ENCODE measurements around the gene SH3BP5.
A peak's percentile ranks its signal among the peaks of the same experiment; 100 is the strongest.

SH3BP5 gene

GRCh38 chr3:15324379-15324808 is 8.0 kb downstream of the SH3BP5 start:
- peak; percentile 43 for DNase-seq

- DNase-seq = no peak
Observed at GRCh38 chr3:15323063-15323462, 9.3 kb downstream of the SH3BP5 start.

DNA sequence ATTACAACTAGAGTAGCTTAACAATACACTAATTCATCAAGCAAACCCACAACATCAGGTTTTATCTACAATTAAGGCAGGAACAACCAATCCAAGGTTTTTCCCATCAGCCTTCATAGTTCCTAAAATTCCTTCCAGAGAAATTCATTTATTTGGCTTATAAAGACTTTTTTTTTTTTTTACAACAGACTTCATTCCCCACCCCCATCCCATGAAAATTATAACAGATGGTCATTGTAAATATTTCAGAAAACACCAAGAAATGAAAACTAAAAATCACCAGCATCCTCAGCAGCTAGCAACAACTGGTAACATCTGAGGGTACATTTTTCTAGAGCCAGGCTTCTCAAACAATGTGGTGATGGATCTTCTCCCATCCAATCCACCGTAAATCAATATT is 11.0 kb downstream of the SH3BP5 start:
- DNase-seq = no peak

- DNase-seq = peak; percentile 46
Observed at GRCh38 chr3:15319575-15319974, 12.8 kb downstream of the SH3BP5 start.

DNA sequence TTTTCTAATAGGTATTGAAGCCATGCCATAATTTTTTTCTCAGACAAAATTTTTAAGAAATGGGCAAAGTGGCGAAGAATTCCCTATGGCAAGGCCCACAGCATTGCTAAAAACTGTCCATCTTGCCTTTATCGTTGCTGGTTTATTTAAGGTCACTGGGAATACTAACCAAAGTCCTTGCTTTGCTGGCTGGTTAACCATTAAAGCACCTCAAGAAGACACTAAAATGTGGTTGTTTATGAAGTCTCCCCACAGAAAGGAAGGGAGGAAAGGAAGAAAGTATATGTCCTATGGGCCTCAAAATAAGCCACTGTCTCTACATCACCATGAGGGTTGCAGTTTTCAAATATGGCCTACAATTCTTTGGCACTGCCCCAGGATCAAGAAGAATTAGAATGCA is 13.2 kb downstream of the SH3BP5 start:
- DNase-seq = no peak

DNA sequence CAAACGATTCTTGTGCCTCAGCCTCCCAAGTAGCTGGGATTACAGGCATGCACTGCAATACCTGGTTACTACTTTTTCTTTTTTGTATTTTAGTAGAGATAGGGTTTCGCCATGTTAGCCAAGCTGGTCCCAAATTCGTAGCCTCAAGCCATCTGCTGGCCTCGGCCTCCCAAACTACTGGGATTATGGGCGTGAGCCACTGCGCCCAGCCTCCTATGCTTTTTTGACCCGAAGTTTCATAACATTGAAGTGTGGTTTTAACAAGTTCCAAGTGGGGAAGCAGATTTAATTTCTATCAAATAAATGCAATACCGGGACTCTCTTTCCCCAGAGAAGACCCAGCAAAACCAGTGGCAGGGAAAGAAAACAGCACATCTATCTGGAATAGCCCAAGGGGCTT is 13.7 kb downstream of the SH3BP5 start:
- no peak for DNase-seq

- DNase-seq = peak; percentile 67
Observed at GRCh38 chr3:15316998-15317435, 15.4 kb downstream of the SH3BP5 start.

- no peak for DNase-seq
Observed at GRCh38 chr3:15315003-15315402, 17.4 kb downstream of the SH3BP5 start.

DNA sequence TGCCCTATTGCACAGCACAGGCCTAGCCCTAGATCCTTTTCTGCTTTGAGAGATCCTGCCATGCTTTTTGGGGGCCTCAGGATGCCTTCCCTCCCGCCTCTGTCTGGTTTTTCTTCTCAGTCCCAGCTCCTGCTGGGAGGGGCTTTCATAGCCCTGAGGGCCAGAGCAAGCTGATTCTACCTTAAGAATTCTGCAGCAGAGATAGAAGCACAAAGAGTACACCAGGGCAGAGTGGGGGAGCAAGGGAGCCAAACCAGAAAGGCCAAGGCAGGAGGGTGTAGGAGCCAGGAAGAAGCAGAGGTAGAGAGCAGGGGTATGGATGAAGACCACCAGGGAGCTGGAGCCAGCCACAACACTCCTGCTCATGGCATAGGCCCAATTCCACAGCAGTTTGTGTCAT is 18.1 kb downstream of the SH3BP5 start:
- peak; percentile 15 for DNase-seq

DNA sequence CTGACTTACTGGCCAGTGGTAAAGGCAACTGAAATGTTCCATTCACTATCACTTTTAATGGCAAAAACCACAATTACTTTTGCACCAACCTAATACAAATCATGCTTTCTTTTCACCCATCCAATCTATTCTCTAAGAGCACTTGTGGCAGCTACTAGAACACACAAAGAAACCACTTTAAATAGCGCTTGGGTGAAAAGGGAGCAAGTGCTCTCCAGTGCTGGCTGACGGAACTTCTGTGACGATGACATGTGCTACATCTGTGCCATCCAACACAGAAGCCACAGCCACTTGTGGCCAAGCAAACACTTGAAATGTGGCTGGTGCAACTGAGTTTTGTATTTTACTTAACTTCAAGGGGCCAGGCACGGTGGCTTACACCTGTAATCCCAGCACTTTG is 18.9 kb downstream of the SH3BP5 start:
- peak; percentile 4 for DNase-seq

GRCh38 chr3:15312550-15312949 is 19.8 kb downstream of the SH3BP5 start:
- no peak for DNase-seq

DNA sequence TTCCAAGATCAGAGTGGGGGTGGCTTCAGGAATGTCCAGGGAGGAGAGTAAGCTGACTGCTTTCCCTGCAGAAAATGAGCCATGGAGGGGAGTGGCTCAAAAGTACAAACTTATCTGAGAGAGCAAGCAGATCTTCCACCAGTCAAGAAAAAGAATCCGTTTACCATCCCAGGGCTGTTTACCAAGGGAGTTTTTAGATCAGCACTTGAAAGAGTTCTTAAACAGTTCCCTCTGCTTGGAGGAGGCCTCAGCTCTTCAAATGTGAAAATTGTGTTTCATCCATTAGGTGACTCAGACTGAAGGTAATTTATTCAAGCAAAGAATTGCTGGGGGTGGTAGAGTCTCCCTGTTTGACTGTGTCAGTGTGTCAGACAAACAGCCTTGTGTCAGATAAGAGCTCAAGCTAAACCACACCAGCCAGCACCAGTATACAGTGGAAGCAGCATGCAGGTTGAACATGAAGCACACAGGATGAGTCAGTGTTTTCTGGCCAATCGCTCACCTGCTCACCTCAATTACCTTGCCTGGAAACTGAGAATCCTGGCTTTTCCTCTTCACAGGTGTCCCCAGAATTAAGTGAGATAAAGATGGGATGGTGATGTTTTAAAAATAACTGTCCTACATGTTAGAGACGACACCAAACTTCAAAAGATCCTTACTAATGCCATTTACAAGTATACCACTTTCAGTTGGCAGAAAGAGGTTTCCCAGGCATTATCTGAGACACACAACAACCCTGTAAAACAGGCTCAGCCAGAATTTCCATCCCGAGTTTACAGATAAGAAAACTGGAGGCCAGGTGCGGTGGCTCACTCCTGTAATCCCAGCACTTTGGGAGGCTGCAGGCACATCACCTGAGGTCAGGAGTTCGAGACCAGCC is 21.7 kb downstream of the SH3BP5 start:
- peak; percentile 4 for DNase-seq

- DNase-seq = peak; percentile 37
Observed at GRCh38 chr3:15309662-15310335, 22.6 kb downstream of the SH3BP5 start.

GRCh38 chr3:15307580-15307979 is 24.8 kb downstream of the SH3BP5 start:
- DNase-seq = peak; percentile 5

DNA sequence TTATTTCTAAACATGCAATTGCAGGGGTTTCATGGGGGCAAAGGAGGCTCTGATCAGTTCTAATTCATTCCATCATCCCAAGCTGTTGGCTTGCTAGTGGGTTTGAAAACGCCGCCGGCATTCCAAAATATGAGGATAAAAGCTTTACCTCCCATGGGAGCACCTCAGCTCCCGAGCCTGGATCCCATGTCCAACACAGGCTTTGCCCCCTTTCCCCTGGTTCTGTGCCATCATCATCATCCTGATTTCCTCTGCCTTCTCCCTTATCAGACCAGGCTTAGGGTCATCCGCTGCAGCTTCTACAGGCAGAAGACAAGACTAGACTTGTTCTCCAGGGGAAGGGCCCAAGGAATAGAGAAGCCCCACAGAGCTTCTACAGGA is 25.4 kb downstream of the SH3BP5 start:
- peak; percentile 7 for DNase-seq

GRCh38 chr3:15305359-15305844 is 27.0 kb downstream of the SH3BP5 start:
- peak; percentile 8 for DNase-seq

DNA sequence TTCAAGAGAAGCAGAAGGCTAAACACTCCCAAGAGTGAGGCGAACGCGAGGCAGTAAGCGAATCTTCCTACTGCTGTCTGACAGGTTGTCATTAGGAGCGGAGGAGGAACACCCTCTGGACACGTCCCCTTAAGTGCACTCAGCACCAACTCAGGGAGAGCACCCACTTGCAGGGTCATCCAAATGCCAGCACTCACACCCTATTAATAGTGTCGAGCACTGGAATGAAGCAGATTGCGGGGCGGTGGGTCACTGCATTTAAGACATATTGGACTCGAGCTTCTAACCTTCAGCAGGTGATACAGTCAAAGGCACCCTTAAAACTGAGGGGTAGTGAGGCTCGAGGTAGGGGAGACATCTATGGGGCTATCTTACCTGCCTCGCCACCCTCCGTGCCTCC is 28.7 kb downstream of the SH3BP5 start:
- peak; percentile 20 for DNase-seq

DNA sequence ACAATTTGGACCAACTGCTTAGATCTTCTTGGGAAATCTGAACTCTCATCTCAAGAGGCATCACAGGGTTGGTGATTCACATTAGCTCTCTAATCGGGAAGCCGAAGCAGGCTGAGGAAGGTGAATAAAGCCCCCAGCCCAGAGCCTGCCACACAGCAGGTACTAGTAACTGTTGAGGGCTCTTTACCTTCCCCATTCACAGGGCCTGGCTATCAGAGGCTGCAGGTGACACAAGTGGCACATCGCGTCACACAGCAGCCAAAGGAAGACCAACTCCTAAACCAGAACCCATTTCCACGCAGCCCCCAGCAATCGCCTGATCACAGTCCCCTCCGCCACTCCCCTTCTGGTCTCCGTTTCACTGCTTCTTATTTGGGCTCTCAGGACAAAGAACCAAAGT is 29.2 kb downstream of the SH3BP5 start:
- peak; percentile 7 for DNase-seq

DNA sequence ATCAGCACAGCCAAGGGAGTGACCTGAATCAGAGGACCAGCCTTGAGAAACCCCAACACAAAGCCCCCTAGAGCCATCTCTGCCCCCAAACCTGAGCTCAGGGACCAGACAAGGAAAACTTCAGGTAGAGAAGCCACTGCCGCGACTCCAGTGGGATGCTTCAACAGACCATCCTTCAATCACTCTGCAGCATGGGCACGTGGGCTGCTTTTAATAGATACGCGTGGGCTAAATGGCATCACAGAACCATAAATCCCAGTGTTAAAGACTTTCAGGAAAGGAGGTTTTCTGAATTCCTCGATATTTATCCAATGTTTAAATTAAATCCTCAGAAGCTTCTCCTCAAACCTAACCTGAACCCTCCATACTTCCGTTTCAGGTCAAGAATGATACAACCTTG is 30.6 kb downstream of the SH3BP5 start:
- peak; percentile 21 for DNase-seq

DNA sequence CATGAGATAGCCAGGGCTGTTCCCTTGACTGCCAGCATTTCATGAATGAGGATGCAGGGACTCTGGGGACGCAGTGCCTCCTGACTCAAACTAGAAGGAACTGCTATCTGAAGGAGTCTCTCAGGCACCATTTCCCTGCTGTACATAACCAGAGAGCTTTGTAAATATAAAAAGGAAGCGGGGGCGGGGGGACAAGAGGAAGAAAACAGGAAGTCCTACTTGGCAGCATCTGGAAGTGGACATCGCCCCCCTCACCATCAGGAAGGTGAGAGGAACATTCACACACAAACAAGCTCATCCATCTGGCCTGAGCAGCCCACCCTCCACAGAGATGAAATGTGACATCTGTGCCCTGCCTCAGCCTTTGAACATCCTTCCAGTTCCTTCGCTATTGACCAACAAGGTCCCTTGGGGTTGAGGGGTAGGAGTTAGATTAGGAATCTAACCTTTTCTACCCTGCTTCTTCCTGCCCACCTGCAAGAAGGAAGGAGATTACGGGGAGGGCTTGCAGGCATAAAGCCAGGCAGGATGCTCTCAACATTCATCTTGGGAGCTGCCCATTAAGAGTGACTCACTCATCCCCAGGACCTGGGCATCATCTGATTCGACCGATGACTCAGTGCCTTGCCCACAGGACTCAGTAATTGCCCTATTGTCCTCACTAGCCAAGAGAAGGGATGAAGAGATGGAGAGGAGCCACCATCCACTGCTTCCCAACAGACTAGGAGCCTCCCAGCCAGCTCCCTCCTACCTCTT is 31.9 kb downstream of the SH3BP5 start:
- DNase-seq = peak; percentile 47

- no peak for DNase-seq
Observed at GRCh38 chr3:15299036-15299435, 33.4 kb downstream of the SH3BP5 start.

DNA sequence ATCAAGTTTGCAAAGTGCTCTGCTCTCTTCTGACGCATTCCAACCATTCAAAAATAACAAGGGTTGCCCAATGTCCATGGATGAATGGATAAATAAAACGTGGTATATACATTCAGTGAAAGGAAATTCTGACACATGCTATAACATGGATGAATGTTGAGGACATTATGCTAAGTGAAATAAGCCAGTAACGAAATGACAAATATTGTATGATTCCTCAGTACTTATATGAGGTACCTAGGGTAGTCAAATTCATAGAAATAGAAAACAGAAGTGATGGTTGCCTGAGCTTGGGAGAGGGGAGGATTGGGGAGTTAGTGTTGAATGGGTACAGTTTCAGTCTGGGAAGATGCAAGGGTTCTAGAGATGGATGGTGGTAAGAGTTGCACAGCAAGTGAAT is 33.9 kb downstream of the SH3BP5 start:
- DNase-seq = no peak

- no peak for DNase-seq
Observed at GRCh38 chr3:15297608-15298350, 34.6 kb downstream of the SH3BP5 start.

Measured in left hindlimb (tissue), 1 donor.